HPDE6-E6E7 (cell line): ENCODE measurements around the gene DMD.
A peak's percentile ranks its signal among the peaks of the same experiment; 100 is the strongest.

Experiments
- DNase-seq: peaks from one replicate; pipeline ENCODE4 v3.0.0; 2011; ENCODE audit warnings: missing footprints; ENCODE audit errors: extremely low spot score

Gene DMD

DNA sequence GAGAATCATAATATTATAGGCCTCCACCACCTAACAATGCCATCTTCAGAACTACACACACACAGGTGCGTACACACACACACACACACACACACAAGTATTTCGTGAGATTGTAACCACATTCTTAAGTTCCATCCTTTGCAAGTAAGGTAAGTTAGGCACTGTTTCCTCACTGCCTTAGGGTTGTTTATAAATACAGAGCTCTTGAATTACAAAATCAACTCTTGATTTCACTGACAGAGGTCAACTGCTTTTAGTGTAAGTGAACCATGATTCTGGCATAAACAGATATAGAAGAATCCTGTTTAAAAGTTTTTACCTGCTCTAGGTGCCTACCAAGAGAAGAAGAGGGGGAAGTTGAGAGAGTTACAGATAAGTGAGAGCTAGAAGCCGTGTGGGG is 166.1 kb downstream of the DMD start:
- DNase-seq, result no peak

DNA sequence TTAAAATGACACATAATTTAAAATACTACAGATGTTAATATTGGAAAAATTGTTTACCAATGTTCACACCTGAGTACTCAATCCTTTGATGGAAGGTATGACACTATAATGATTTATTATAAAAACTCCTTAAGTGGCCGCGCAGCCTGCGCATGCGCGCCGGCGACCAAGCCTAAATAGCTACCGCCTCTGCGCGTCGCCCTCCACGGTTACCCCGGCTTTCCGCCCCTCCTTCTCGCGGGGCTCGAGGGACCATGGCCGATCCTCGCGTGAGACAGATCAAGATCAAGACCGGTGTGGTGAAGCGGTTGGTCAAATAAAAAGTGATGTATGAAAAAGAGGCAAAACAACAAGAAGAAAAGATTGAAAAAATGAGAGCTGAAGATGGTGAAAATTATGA is 170.2 kb downstream of the DMD start:
- DNase-seq, result no peak

DNA sequence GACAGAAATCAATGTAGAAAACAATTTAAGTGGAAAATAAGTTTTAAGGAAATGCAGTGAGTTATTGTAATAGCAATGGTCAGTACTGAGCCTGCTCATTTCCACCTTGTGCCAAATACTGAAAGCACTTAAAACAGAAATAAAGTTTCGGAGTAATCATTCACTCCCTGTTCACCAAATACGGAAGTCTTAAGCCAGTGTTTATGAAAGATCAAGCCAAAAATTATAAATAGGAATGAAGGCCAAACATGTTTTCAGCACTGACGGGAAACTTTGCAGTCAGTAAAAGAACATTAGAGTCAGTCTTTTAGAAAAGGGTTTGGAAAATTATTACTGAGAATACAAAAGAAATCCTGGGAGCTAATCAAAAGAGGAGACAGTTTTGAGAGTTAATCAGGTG is 178.6 kb downstream of the DMD start:
- no peak for DNase-seq

DNA sequence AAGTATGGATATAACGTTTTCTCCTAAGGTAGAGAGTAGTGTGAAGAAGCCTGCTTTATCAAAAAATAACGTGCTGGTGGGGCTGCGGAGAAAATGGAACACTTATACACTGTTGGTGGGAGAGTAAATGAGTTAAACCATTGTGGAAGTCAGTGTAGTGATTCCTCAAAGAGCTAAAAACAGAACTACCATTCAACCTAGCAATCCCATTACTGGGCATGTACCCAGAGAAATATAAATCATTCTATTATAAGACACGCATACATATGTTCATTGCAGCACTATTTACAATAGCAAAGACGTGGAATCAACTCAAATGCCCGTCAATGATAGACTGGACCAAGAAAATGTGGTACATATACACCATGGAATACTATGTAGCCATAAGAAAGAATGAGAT is 196.4 kb downstream of the DMD start:
- DNase-seq, result no peak

DNA sequence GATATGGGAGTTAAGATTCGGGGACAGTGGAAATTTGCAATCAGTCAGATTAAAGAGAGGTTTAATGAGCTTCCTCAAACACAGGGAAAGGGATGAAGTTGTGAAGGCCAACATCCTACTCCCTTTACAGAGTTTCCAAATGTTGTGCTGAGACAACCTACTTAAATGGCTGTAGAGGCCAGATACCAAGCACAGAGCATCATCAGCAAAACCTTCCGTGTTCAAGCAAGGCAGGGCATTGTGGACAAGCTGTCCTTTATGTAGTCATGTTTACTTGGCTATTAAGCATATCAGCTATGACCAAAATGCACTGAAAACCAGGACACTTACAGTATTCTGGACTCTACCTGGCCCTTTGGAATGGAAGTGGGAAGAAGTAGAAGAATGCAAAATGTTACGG is 197.3 kb downstream of the DMD start:
- DNase-seq, result no peak

DNA sequence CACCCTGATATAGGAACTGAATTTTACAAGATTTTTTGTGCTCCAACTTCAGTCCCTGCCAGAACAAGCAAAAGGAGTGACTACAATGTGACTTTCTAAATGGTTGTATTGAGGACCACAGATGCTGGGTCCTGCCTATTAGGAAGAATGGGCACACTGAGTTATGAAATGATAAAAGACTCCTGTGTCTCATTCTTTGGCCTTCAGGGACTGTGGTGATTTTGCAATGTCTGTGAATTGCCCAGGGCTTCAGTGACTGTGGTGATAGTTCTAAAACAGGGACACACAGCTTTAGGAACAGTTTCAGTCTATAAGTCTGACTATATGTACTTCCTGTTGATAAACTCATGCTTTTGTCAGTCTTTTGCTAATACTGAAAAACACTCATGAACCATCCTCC is 210.2 kb downstream of the DMD start:
- no peak for DNase-seq

DNA sequence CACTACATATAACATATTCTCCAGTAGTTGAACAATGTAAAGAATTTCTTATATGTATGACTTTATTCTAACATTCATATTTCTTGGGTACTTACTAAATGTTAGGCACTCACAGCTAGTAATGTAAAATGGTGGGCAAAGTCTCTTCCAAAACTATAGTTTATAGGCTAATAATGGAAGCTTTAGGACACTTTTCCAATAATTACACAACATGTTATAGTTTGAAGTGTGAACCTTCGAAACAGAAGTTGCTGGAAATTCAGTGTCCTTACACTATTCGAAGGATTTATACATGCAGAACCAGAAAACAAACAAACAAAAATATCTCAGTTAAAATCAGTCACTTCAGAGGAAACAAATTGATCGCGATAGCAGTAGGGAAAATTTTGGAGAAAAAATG is 212.6 kb downstream of the DMD start:
- DNase-seq, result no peak

DNA sequence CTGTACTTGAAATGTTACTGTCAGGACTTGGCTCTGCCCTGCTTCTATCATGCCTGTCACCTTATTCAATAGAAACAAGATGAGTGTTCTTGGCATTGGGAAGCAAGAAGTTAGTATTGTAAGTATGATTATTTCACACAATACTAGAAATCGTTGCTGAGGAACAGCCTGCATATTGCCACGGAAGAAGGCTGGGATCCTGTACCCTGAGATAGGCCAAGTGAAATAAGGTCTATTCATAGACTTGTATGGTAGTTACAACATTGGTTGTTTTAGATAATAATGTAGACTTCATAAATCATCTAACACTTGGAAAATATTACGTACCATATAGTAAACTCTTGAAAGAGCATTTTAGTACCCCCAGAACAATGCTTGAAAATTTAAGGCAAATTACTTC is 215.9 kb downstream of the DMD start:
- no peak for DNase-seq

DNA sequence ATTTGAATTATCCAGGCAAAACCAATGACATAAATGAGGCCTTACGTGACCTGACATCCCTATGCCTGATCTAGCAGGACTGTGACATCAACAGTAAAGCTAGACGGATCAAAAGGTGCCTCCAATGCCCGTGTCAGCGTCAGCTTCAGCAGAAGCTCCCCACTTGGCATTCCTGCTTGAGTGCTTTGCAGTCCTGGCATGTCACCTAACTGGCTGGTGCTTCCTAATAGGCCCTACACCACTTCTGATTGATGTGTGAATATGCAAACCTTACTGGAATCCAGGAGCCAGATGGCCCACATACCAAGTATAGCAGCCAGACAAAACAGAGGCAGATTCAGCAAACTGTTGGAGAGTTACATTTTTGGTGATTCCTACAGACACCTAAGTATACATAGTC is 224.2 kb downstream of the DMD start:
- DNase-seq, result no peak

DNA sequence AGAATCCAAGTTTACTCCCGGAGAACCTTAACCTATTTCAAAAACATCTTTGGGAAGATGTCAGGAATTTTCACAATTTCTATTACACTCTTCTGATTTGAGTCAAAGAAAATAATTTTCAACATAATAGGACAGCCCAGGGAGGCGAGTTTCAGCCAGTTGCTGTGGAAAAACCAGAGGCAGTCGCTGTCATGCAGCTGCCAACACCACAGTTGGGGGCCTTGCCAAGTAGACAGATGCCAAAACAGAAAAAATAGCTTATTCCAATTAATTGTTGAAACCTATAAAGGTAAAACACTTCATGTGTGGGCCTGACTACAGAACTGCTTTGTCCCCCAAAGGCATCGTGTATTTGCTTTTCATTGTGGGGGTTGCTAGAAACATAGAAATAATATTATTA is 225.8 kb downstream of the DMD start:
- DNase-seq, result no peak

DNA sequence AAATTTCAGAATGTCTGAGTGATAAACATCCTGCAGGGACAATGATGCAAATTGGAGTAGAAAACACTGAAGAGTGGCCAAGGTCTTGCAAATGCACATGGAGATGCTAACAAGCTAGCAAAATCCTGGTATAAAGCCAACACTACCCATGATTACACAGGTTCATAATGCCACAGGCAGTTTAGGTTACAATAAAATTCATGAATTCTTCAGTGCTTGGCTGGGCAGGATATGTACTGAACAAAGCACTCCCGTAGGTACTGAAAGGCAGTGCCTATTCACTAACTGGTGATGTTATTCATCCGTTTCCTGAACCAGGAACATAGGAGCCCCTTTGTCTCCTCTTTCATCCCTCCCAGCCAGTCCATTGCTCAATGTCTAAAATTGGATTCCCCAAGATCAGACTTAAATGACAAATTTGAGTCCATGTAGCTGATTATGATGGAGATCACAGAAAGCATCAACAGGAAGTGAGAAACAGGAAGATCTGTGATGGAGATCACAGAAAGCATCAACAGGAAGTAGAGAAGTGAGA is 244.5 kb downstream of the DMD start:
- no peak for DNase-seq

DNA sequence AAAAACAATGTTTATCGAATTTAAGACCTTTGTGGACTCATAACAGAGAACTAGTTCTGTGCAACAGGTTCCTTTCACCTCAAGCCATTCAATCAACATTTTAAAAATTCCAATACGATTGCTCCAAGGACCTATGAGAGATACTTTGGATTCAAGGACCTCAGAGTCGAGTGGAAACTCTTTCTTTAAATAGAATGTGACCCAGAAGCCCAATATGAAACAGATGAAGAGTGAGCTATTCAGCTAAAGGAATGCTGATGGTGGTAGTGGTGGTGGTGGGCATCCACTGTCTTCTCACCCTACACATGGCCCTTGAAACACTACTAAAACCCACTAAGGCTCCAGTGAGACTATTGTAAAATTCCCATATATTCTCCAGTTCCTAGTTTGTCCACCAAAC is 257.2 kb downstream of the DMD start:
- no peak for DNase-seq

DNA sequence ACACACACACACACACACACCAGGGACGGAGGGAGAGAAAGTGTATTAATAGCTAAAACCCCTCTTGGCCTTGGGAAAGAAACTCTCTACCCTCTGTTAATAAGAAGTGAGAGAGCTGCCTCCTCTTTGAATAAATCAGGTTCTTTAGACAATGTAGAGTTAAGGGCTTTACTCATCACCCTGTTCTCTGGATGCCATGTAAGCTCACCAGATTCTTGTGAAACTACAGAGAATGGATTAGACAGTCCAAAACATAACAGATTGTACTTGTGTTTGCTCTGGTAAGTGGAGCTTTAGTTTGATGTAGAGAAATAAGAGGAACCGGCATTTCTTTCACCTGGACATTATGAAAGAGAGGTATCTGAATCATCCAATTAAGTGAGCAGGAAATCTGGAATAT is 263.2 kb downstream of the DMD start:
- DNase-seq, result no peak

DNA sequence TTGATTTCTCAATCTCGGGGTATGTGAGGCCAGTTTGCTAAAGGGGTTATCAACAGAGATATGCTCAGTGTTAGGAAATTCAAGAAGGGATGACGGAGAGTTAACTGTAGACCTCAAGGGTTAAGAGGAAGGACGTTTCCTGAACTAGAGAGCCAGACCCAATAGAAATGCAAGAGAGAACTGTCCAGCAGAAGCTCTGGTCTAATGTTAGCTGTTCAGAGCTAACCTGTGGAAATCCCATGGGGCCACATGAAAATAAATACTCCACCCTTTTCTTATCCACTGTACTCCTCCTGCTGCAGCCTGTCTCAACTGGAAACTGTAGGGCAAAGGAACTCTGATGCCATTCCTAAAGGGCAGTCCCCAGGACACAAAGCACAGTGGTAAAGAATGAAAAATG is 274.3 kb downstream of the DMD start:
- no peak for DNase-seq

DNA sequence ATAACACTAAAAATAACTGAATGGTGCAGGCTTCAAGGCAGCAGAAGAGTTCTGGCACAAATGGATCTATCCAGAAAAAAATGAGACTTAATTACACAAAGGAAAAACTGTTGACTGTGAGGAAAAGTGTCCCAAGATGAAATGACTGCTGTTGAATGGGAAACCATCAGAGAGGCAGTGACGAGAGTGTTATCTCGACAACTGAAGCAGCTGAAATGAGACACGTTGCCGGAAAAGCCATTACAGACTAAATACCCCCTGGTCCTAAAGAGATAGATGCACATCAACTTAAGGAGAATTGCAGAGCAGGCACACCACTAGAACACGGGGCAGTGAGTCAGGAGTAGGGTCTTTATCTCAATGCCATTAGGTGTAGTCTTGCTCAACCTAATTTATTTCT is 277.8 kb downstream of the DMD start:
- no peak for DNase-seq

DNA sequence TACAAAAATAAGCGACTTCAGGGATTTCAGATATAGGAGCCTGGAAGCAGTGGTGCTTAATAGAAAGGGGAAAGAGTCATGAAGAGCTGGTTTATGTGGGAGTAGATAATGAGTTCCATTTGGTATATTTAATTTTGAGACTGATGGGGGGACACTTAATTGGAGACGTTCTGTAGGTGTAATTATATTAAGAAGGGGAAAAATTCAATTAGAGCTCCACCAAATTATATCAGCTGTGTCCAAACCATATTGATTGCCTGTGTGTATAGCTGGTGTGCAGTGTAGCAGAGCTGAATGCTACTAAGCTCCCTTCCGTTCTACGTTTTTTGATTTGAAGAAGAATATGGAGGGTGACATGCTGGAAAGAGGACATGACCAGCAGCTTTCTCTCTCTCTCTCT is 282.3 kb downstream of the DMD start:
- DNase-seq, result no peak

DNA sequence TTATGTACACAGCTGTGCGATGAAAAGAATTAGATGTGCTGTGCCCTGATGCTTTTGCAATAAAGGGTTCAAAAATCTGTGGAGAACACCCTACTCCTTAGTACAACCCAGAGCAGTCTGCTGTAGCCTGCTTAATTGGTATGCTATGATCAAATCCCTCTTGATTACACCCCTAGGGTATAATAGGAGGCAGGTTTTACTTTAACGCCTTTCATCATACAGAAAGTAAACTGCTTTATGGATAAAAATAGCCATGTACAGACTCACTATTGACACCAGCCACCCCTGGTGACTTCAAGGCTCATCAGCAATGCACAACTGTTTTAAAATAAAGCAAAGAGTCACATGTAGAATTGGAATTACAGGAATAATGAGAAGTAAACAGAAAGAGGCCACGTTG is 315.3 kb downstream of the DMD start:
- DNase-seq, result no peak

DNA sequence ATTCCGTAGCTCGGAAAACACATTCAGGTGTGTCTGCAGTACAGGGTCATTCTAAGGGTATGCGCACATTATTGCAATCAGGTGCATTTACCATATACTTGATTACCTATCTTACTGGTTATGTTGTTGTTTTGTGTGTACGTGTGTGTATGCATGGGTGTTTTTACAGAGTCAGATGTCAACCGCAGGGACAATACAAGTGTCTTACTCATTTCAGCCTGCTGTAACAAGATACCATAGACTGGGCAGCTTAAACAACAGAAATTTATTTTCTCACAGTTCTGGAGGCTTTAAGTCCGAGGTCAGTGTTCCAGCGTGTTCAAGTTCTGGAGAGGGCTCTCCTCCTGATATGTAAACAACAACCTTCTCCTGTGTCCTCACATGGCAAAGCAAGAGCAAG is 316.7 kb downstream of the DMD start:
- no peak for DNase-seq

DNA sequence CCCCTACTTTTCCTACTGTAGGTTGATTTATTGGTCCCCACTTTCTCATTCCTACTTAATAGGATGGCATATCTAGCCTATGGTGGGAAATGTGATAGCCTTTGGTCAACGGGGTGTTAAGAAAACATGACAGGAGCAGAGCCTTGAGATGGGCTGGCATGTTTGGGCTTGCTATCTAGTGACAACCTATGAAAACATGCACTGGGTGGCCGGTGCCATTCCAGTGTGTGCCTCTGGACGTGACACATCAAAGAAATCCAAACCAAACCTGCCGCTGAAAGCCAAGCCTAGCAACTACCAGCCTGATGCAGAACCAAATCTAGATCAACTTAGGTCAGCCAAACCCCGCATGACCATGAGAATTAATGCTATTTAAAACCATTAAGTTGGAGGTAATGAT is 317.6 kb downstream of the DMD start:
- DNase-seq, result no peak

DNA sequence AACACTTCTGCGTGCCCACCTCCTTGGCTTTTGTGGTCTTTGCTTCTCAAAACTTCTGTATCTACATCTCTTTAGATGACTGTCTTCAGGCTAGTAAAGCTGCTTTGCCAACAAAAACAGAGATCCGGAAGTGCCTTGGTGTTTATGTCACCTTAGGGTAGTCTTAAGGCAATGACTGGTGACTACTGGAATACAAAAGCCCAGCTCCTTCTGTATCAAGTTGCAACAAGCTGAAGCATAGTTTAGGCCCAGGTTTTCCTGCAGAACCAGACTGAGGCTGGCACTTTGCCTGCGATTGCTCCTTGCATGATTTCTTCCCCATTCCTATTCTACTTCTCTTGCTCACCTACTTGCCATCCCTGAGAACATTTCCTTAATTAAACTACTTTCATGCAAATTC is 333.8 kb downstream of the DMD start:
- peak; percentile 64 for DNase-seq

DNA sequence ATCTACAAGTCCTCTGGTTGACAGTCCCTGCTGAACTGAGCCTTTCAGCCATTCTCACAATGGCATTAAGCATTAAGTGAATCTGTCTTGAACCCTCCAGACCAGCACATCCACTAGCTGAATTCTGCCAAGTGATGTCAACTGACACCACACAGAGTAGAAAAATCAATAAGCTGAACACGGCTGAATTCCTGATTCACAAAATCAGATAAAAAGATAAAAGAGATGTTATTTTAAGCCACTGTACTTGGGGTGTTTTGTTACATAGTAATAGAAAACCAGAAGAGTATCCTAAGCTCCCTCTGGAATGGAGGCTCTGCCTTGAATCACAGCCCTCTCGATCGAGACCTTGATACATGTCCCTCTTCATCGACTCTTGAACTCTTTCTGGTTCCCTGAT is 336.5 kb downstream of the DMD start:
- DNase-seq, result no peak

DNA sequence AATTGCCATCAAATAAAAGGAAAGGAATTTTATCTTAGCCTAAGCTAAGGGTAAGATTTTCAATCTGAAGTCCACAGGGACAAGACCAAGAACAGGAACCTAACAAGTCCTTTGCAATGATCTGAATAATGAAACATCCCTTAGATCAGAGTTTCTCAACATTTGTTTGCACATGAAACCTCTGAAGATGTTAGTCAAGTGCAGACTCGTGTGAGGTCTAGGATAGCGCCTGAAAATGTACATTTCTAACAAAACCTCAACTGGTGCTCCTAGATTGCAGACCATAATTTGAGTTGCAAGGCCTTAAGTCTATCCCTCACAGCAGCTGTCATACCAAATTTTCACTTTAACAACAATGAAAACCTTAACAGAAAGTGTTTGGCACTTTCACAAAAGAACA is 337.6 kb downstream of the DMD start:
- no peak for DNase-seq

DNA sequence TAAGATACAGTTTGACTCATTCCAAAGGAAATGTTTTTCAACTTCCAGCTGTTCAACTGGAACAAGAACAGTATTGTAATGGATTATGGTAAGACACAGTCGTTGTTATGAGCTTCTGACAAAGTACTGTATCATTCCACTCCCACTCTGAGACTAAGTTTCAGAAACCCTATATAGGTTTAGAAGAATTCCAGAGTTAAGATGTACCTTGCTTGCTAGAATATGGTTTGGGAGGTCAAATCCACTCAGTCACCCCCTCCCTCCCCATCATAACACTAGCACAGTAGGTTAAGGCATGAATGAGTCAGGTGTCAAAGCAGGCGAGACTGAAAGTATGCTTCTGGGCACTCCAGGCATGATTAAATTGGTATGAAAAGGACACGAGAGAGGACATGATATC is 339.7 kb downstream of the DMD start:
- DNase-seq, result no peak

DNA sequence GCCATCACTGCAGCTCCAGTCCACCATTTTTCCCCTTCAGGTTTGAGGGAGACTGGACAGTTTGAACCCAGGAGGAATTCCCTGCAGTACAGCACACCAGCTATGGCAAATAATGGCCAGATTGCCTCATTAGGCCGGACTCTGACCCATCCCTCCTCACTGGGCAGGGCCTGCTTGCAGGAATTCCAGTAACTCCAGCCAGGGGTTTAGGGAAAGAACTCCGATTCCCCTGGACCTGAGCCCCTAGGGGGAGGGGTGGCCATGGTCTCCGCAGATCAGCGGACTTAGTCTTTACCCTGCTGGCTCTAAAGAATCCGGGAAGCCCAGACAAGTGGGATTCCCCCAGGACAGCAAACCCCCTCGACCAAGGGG is 342.8 kb downstream of the DMD start:
- no peak for DNase-seq
